HL-60 (cell line): ENCODE data around the gene WNT7B.

Source experiments
- DNase-seq, 2 experiments: peaks; one replicate each; pipeline ENCODE4 v3.0.0-alpha.2; 2010 to 2020; ENCODE audit warnings: low read depth in 1 of 2, low spot score in 1 of 2
- H3K27ac ChIP-seq: fragments of 250-450 bp; sonication (Bioruptor Pico); replicated peaks from 2 replicates; pipeline ENCODE4 v1.5.1; 2020; ENCODE audit warnings: mild to moderate bottlenecking, moderate library complexity
- H3K27me3 ChIP-seq: fragments of 250-450 bp; sonication (Bioruptor Pico); 2 replicates; pipeline ENCODE4 v1.5.1; 2021; ENCODE audit warnings: mild to moderate bottlenecking, moderate library complexity; ENCODE audit not compliant: insufficient read depth, poor library complexity, severe bottlenecking
- H3K4me3 ChIP-seq: replicated peaks from 2 replicates; pipeline ENCODE4 v1.5.1; 2011; ENCODE audit warnings: mild to moderate bottlenecking, control low read depth, low read length; ENCODE audit not compliant: insufficient read depth
- GABPA ChIP-seq: IDR thresholded peaks from 2 replicates; pipeline ENCODE4 v1.6.1; 2012; ENCODE audit warnings: low read depth
- POLR2AphosphoS5 ChIP-seq: IDR thresholded peaks from 2 replicates; pipeline ENCODE4 v1.6.1; 2012; ENCODE audit warnings: low read depth
- SPI1 ChIP-seq: IDR thresholded peaks from 2 replicates; pipeline ENCODE4 v1.6.1; 2012; ENCODE audit warnings: low read depth, mild to moderate bottlenecking, borderline replicate concordance
- TF ChIP-seq, protein P1 (sequence below): IDR thresholded peaks from 2 replicates; pipeline ENCODE4 v1.6.1; 2012; ENCODE audit warnings: low read depth; ENCODE audit not compliant: insufficient replicate concordance
- TF ChIP-seq, protein P2 (sequence below): IDR thresholded peaks from one replicate; pipeline ENCODE4 v1.5.1; 2011; ENCODE audit warnings: low read length, control low read depth, inconsistent platforms; ENCODE audit not compliant: insufficient read depth

WNT7B gene

GRCh38 chr22:45910928-45911467 is 66.0 kb downstream of the WNT7B start:
- TF ChIP-seq SPI1 (no peak), GABPA (no peak), POLR2AphosphoS5 (no peak)
- TF ChIP-seq, protein P1, sequence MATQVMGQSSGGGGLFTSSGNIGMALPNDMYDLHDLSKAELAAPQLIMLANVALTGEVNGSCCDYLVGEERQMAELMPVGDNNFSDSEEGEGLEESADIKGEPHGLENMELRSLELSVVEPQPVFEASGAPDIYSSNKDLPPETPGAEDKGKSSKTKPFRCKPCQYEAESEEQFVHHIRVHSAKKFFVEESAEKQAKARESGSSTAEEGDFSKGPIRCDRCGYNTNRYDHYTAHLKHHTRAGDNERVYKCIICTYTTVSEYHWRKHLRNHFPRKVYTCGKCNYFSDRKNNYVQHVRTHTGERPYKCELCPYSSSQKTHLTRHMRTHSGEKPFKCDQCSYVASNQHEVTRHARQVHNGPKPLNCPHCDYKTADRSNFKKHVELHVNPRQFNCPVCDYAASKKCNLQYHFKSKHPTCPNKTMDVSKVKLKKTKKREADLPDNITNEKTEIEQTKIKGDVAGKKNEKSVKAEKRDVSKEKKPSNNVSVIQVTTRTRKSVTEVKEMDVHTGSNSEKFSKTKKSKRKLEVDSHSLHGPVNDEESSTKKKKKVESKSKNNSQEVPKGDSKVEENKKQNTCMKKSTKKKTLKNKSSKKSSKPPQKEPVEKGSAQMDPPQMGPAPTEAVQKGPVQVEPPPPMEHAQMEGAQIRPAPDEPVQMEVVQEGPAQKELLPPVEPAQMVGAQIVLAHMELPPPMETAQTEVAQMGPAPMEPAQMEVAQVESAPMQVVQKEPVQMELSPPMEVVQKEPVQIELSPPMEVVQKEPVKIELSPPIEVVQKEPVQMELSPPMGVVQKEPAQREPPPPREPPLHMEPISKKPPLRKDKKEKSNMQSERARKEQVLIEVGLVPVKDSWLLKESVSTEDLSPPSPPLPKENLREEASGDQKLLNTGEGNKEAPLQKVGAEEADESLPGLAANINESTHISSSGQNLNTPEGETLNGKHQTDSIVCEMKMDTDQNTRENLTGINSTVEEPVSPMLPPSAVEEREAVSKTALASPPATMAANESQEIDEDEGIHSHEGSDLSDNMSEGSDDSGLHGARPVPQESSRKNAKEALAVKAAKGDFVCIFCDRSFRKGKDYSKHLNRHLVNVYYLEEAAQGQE = no peak
- TF ChIP-seq, protein P2, sequence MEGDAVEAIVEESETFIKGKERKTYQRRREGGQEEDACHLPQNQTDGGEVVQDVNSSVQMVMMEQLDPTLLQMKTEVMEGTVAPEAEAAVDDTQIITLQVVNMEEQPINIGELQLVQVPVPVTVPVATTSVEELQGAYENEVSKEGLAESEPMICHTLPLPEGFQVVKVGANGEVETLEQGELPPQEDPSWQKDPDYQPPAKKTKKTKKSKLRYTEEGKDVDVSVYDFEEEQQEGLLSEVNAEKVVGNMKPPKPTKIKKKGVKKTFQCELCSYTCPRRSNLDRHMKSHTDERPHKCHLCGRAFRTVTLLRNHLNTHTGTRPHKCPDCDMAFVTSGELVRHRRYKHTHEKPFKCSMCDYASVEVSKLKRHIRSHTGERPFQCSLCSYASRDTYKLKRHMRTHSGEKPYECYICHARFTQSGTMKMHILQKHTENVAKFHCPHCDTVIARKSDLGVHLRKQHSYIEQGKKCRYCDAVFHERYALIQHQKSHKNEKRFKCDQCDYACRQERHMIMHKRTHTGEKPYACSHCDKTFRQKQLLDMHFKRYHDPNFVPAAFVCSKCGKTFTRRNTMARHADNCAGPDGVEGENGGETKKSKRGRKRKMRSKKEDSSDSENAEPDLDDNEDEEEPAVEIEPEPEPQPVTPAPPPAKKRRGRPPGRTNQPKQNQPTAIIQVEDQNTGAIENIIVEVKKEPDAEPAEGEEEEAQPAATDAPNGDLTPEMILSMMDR = no peak
- H3K27ac ChIP-seq = no peak overlapping the region
- no peak overlapping the region for H3K4me3 ChIP-seq
- DNase-seq = no peak
- no peaks in the 10 kb centered on the region for H3K27me3 ChIP-seq

DNA sequence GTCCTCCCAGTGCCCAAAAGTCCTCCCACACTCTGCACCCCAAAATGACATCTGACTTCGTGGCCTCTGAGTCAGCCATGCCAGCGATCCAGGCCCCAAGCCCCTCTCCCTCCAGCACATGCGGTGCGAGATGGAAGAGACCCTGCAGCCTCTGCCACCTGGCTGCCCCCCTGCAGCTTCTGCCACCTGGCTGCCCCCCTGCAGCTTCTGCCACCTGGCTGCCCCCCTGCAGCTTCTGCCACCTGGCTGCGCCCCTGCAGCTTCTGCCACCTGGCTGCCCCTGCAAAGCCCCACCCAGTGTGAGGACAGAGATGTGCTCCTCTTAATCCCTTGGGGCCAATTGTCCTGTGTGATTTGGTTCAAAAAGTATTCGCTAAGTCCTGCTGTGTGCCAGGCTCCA is 68.0 kb downstream of the WNT7B start:
- Histone ChIP-seq H3K27ac (no peak overlapping the region), H3K4me3 (no peak overlapping the region), H3K27me3 (peaks cover 3% of the 10 kb centered on the region)
- DNase-seq = no peak
- no peak for TF ChIP-seq GABPA
- TF ChIP-seq, protein P2 = no peak
- no peak for TF ChIP-seq POLR2AphosphoS5
- no peak for TF ChIP-seq SPI1
- TF ChIP-seq, protein P1 = no peak

DNA sequence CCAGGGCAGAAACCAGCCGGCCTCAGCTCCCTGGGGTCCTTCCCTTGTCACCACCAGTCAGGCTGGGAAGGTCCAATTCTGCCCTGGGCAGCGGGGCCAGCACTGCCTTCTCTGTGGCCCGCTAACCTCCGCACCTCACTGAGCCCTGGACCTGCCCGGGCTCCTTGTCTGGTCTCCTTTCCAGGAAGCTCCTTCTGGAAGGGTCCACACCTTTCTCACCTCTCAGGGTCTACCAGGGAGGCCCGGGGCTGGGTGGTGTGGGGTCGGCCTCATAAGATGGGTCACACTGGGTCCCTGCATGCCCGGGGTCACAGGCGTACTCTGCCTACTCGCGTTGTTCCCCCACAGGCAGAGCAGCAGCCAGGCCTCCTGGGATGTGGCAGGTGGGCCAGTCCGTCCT is 69.0 kb downstream of the WNT7B start:
- no peak for TF ChIP-seq SPI1
- TF ChIP-seq, protein P2 = no peak
- no peak for TF ChIP-seq GABPA
- no peak for TF ChIP-seq POLR2AphosphoS5
- TF ChIP-seq, protein P1 = no peak
- Histone ChIP-seq H3K27me3 (peaks cover 12% of the 10 kb centered on the region), H3K27ac (no peak overlapping the region), H3K4me3 (no peak overlapping the region)
- DNase-seq = no peak
